Fibroblast of the aortic adventitia (primary cell): ENCODE measurements around the gene FOXC2. TPM values are rescaled to one million over a fixed set of nuclear protein-coding genes. Genes with fewer than 3 reads are reported as not detected.
A peak's percentile ranks its signal among the peaks of the same experiment; 100 is the strongest.

ENCODE experiments used
- DNase-seq: peaks from one replicate; pipeline ENCODE4 v3.0.0-alpha.2; 2010; ENCODE audit warnings: low read depth
- H3K4me3 ChIP-seq: 2 replicates; pipeline ENCODE4 v1.5.1; 2011; ENCODE audit warnings: low read depth, mild to moderate bottlenecking, control low read depth, low read length, moderate library complexity
- total RNA-seq: library from RNA; depleted of rRNA; stranded (reverse); fragments of >200 nt; gene quantifications from 2 replicates; pipeline ENCODE4 v1.2.3, GENCODE V29; 2012; ENCODE audit warnings: low replicate concordance
- TF ChIP-seq, protein P1 (sequence below): IDR thresholded peaks from 2 replicates; pipeline ENCODE4 v1.5.1; 2011; ENCODE audit warnings: mild to moderate bottlenecking, low read length, control low read depth, inconsistent platforms; ENCODE audit not compliant: insufficient read depth

The FOXC2 gene
- total RNA-seq, 1 donor: 5.2 TPM

DNA sequence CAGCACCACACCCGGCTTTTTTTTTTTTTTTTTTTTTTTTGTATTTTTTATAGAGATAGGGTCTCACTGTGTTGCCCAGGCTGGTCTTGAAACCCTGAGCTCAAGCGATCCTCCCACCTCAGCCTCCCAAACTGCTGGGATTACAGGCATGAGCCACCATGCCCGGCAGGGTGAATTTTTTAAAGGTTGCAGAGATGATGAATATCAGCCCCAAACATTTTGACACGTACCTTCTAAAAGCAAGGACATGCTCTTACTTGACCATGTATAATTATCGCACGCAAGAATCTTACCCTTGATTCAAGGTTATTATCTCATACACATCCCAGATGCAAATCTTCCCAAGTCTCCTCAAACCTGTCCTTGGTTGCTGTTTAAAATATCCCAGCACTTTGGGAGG lies 4.3 kb upstream of the FOXC2 start:
- TF ChIP-seq, protein P1, sequence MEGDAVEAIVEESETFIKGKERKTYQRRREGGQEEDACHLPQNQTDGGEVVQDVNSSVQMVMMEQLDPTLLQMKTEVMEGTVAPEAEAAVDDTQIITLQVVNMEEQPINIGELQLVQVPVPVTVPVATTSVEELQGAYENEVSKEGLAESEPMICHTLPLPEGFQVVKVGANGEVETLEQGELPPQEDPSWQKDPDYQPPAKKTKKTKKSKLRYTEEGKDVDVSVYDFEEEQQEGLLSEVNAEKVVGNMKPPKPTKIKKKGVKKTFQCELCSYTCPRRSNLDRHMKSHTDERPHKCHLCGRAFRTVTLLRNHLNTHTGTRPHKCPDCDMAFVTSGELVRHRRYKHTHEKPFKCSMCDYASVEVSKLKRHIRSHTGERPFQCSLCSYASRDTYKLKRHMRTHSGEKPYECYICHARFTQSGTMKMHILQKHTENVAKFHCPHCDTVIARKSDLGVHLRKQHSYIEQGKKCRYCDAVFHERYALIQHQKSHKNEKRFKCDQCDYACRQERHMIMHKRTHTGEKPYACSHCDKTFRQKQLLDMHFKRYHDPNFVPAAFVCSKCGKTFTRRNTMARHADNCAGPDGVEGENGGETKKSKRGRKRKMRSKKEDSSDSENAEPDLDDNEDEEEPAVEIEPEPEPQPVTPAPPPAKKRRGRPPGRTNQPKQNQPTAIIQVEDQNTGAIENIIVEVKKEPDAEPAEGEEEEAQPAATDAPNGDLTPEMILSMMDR: no peak
- no peak for DNase-seq
- no peak overlapping the region for H3K4me3 ChIP-seq

DNA sequence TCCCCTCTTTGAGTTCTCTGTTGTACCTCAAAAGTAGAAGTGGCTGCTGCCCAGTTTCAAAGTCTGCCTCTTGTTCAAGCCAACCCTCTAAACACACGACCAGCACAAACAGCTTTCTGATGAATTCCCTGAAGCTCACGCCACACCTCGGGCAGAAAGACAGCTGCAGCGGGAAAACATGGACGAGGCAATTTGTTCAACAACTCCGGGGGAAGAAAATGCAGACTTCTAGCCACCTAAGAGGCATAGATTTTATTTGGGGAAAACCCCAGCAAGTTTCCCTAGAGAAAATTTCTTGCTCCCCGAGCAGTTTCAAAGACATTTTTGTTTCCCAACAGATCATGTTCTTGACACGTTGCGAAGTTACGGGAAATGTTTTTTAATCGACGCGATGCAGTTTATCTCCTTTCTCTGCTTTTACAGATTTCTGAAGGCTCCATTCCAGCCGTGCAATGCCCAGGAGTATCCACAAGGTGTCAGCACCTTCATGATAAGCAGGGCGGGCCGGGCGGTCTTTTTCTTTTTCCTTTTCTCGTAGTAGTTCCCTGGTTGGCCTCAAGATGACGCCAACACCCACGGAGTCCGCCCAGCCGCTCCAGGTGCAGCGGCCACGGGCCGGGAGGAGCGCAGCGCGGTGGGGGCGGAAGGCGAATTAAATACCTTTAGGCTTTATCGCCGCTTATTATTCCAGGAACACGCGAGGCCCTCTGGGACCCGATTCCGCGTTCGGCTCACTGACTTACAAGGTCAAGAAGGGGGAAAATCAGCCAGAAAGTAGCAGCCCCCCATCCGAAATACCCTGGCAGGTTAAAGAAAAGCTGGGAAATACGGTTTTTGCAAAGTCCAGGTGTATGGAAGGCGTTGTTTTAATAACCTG lies 2.9 kb upstream of the FOXC2 start:
- TF ChIP-seq, protein P1: peak; percentile 100
- peak overlapping the region; percentile 62 for H3K4me3 ChIP-seq
- DNase-seq: peak; percentile 93

DNA sequence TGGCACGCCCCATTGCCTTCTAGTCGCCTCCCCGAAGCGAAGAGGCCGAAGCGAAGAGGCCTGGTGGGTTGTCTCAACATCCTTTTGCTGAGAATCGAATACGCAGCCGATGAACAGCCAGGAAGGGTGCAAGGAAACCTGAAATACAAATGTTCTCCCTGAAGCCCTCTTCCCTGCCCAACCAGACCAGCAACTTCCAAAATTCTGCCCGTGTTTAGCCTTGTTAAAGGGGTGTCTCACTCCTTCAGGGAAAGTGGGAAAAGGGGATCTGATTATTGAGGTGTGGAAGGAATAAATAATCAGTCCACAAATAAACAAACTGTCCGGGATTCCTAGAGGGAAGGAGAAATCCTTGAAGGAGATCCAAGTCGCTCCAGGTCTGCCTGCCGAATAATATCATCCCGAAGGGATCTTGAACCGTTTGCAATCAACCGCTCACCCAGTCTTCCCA lies 1.4 kb upstream of the FOXC2 start:
- H3K4me3 ChIP-seq: no peak overlapping the region
- TF ChIP-seq, protein P1: no peak
- DNase-seq: no peak

DNA sequence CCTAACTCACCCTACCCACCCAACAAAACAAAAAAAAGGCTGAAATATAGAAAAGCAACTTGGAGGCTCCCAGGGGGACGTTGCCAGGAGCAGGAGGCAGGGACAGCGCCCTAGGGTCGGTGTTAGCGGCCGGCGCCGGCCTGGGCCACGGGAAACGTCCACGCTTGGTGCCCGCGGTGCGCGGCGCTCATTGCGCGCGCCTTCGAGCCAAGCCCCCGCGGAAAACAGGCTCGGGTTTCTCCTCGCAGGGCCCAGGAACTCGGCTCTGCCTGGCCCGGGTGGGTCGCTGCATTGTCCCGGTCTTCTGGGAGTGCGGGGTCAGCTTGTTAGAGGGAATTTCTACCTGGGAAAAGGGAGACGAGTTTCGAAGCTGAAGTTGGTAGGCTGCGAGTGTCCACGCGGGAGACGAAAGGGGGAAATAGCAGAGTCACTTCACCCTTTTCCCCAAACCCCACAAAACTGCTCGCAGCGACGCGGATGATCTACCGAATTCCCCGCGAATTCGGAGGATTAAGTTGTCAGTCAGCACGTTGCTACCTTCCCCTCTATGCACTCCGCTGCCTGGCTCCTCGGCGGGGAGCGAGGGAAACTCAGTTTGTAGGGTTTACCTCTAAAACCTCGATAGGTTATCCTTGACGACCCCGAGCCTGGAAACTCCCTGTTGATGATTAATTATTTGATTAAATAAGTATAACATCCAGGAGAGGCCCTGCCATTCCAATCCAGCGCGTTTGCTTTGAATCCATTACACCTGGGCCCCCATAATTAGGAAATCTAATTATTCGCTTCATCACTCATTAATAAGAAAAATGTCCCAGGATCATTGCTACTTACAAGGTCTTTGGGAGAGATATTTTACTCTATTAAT lies 751 bp upstream of the FOXC2 start:
- H3K4me3 ChIP-seq: peak overlapping the region; percentile 37
- TF ChIP-seq, protein P1: no peak
- DNase-seq: no peak

DNA sequence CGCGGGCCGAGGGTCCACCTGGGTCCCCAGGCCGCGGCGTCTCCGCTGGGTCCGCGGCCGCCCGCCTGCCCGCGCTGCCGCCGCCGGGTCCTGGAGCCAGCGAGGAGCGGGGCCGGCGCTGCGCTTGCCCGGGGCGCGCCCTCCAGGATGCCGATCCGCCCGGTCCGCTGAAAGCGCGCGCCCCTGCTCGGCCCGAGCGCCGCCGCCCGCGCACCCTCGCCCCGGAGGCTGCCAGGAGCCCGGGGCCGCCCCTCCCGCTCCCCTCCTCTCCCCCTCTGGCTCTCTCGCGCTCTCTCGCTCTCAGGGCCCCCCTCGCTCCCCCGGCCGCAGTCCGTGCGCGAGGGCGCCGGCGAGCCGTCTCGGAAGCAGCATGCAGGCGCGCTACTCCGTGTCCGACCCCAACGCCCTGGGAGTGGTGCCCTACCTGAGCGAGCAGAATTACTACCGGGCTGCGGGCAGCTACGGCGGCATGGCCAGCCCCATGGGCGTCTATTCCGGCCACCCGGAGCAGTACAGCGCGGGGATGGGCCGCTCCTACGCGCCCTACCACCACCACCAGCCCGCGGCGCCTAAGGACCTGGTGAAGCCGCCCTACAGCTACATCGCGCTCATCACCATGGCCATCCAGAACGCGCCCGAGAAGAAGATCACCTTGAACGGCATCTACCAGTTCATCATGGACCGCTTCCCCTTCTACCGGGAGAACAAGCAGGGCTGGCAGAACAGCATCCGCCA lies 504 bp downstream of the FOXC2 start:
- H3K4me3 ChIP-seq: peak overlapping the region; percentile 85
- peak; percentile 71 for DNase-seq
- TF ChIP-seq, protein P1: peak; percentile 4
